ENCODE data around the gene FNDC7. TPM values are rescaled to one million over a fixed set of nuclear protein-coding genes. Genes with fewer than 3 reads are reported as not detected.

The FNDC7 gene
- total RNA-seq, 1 donor from 2014 or later: not detected

Other genes starting within 250 kb of the FNDC7 start
- 6.8 and 7.8 TPM in 2 replicates for gene EEIG2, start 152.8 kb upstream of the FNDC7 start, total RNA-seq
- gene HENMT1, start 51.8 kb upstream of the FNDC7 start, total RNA-seq: 5.9 and 9.1 TPM in 2 replicates
- 54.7 and 59.1 TPM in 2 replicates for gene PRPF38B, start 20.6 kb upstream of the FNDC7 start, total RNA-seq
- 46.5 and 46.9 TPM in 2 replicates for gene STXBP3, start 33.8 kb downstream of the FNDC7 start, total RNA-seq
- gene AKNAD1, start 144.2 kb downstream of the FNDC7 start, total RNA-seq: not detected in 2 replicates
- gene GPSM2, start 164.1 kb downstream of the FNDC7 start, total RNA-seq: 12.4 and 14.8 TPM in 2 replicates